Heart left ventricle (tissue), 13 donors: ENCODE results near the gene DMD.

Experiments used
- POLR2A ChIP-seq, 2 donors: fragments of 450-650 bp; IDR thresholded peaks; one replicate each; pipeline ENCODE4 v1.6.1; 2017; ENCODE audit warnings: antibody characterized with exemption in 2 of 2, mild to moderate bottlenecking in 2 of 2, moderate library complexity in 2 of 2
- TF ChIP-seq, protein P1 (sequence below), 12 donors: fragments of 200-600 bp; sonication (generic) in 4 of 12; IDR thresholded peaks; one replicate each; pipeline versions ENCODE4 v1.5.0 to v1.8.0; 2018 to 2022; ENCODE audit warnings: antibody characterized with exemption in 12 of 12, mild to moderate bottlenecking in 5 of 12
- donor health status: ischemic (EF 13 %, LVEDD 7.1; RV severe dilation, severe dysfunction).
- donor health status: DM: no; HTN: yes; CAD: no.
- donor health status: DM: no; HTN: no; CAD: no.
- donor health status: ischemic (EF 25% LVEDD 6.9; RV normal size, moderate dysfunction).
- donor health status: ischemic (EF 25% LVEDD 5.7; RV mildly dilated, moderate dysfunction).
- donor health status: ischemic (EF 35%, LVEDD 5.7; RV mildly dilated, moderate dysfunction).
- donor health status: nonischemic (EF 11% LVEDD 7.7; RV severe dilation, severe dysfunction).
- donor health status: DM: yes; HTN: yes; CAD: no.
- donor health status: PGD.
- donor health status: ischemic (EF 29% LVEDD 5.4; RV normal size, mild dysfunction).
- donor health status: nonischemic (EF 23%, LVEDD 6.1; RV moderate dilation, normal function).

DNA sequence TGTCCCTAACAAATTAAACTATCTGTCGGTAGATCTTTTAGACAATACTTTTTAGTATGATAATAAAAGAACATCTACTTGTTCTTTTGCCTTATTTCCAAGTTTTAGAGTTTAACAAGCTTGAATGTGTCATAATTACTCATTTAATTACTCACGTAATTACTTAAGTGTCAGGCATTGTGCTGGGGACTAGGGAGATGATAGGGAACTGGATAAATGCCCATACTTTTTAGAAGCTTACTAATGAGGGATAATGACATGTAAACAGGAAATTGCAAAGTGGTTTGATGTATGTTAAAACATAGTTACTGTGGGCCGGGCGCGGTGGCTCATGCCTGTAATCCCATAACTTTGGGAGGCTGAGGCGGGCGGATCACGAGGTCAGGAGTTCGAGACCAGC, 158.3 kb downstream of the DMD start:
- TF ChIP-seq, protein P1, sequence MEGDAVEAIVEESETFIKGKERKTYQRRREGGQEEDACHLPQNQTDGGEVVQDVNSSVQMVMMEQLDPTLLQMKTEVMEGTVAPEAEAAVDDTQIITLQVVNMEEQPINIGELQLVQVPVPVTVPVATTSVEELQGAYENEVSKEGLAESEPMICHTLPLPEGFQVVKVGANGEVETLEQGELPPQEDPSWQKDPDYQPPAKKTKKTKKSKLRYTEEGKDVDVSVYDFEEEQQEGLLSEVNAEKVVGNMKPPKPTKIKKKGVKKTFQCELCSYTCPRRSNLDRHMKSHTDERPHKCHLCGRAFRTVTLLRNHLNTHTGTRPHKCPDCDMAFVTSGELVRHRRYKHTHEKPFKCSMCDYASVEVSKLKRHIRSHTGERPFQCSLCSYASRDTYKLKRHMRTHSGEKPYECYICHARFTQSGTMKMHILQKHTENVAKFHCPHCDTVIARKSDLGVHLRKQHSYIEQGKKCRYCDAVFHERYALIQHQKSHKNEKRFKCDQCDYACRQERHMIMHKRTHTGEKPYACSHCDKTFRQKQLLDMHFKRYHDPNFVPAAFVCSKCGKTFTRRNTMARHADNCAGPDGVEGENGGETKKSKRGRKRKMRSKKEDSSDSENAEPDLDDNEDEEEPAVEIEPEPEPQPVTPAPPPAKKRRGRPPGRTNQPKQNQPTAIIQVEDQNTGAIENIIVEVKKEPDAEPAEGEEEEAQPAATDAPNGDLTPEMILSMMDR (IDR thresholded peaks at IDR 0.05), result no peak
- no peak for TF ChIP-seq POLR2A (IDR thresholded peaks at IDR 0.05)
